Tibial nerve (tissue), 4 donors: Measurements from ENCODE around the gene TOR3A. TPM values are rescaled to one million over a fixed set of nuclear protein-coding genes. Genes with fewer than 3 reads are reported as not detected.
"Not testable (repeated sequence)": the region's sequence is repeated elsewhere in the genome, so short reads cannot be mapped to it uniquely, and the experiment has no call there.

Experiments used
- DNase-seq, 2 donors: peaks; one replicate each; pipeline ENCODE4 v3.0.0-alpha.2; 2019; ENCODE audit warnings: low spot score in 2 of 2
- H3K27ac ChIP-seq, 4 donors: fragments of 200-600 bp; sonication (generic) in 3 of 4; one replicate each; pipeline ENCODE4 v1.5.1; 2017 to 2019; ENCODE audit warnings: mild to moderate bottlenecking in 1 of 4
- H3K27me3 ChIP-seq, 2 donors: fragments of 200-600 bp; sonication (generic) in 1 of 2; one replicate each; pipeline versions ENCODE4 v1.5.1 to v1.6.0; 2017 to 2019
- H3K36me3 ChIP-seq, 3 donors: fragments of 200-600 bp; sonication (generic); one replicate each; pipeline ENCODE4 v1.5.1; 2018 to 2019
- H3K4me1 ChIP-seq, 4 donors: fragments of 200-600 bp; sonication (generic) in 3 of 4; one replicate each; pipeline ENCODE4 v1.5.1; 2017 to 2019
- H3K4me3 ChIP-seq, 4 donors: fragments of 200-600 bp; sonication (generic) in 3 of 4; one replicate each; pipeline ENCODE4 v1.5.1; 2017 to 2019; ENCODE audit warnings: mild to moderate bottlenecking in 1 of 4, moderate library complexity in 1 of 4
- H3K9me3 ChIP-seq, 4 donors: fragments of 200-600 bp; sonication (generic) in 3 of 4; one replicate each; pipeline ENCODE4 v1.5.1; 2017 to 2019
- CTCF ChIP-seq, 5 experiments: fragments of 200-600 bp in 3 of 5; fragments of 450-650 bp in 2 of 5; sonication (generic) in 3 of 5; IDR thresholded peaks; one replicate each; pipeline ENCODE4 v1.5.1; 2016 to 2019; ENCODE audit warnings: antibody characterized with exemption in 5 of 5, mild to moderate bottlenecking in 3 of 5, moderate library complexity in 2 of 5
- EP300 ChIP-seq, 2 donors: sonication (generic); formaldehyde crosslinking; IDR thresholded peaks; one replicate each; pipeline ENCODE4 v1.6.1; 2017; ENCODE audit warnings: antibody characterized with exemption in 2 of 2, mild to moderate bottlenecking in 1 of 2
- POLR2A ChIP-seq, 2 donors: fragments of 450-650 bp; IDR thresholded peaks; one replicate each; pipeline ENCODE4 v1.6.1; 2017; ENCODE audit warnings: antibody characterized with exemption in 2 of 2, mild to moderate bottlenecking in 2 of 2, moderate library complexity in 2 of 2
- WGBS, 2 donors: methylation state at CpG; one replicate each; pipeline ENCODE4 v1.1.5; 2018; 5-methylcytosine and 5-hydroxymethylcytosine counted together
- total RNA-seq, 4 donors: library from RNA; depleted of rRNA; stranded (reverse); fragments of >200 nt; gene quantifications; one replicate each; pipeline ENCODE4 v1.1.0, GENCODE V29; 2016

Gene TOR3A
- total RNA-seq, 4 donors from 2014 or later, result 72.1 to 115 (median 83.3) TPM

DNA sequence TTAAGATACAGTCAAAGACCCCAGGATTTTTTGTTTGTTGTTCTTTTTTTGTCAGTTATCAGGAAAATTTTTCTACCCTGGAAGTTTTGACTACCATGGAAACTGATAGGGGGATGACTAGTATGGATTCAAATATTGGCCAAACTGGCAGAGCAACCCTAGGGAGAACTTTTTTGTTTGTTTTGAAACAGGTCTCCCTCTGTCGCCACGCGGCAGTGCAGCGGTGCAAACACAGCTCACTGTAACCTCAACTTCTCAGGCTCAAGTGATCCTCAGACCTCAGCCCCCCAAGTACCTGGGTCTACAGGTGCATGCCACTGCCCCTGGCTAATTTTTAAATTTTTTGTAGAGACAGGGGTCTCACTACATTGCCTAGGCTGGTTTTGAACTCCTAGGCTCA lies 46.6 kb downstream of the TOR3A start:
- H3K4me3 ChIP-seq, result no peak overlapping the region
- H3K36me3 ChIP-seq, result peaks cover 0 to 37% (median 0%) of the 10 kb centered on the region in 3 donors
- TF ChIP-seq EP300 (IDR thresholded peaks at IDR 0.05) (no peak), CTCF (IDR thresholded peaks at IDR 0.05) (no peak), POLR2A (IDR thresholded peaks at IDR 0.05) (no peak)
- peaks cover 0 to 48% (median 19%) of the 10 kb centered on the region in 4 donors for H3K4me1 ChIP-seq
- H3K27me3 ChIP-seq, result no peaks in the 10 kb centered on the region
- no peaks in the 10 kb centered on the region for H3K9me3 ChIP-seq
- WGBS, 2 donors, result 84 to 95% methylated on average over 4 of the region's 4 CpGs
- DNase-seq, result no peak
- peak overlapping the region in 1 of 4 donors; percentile 74 for H3K27ac ChIP-seq

DNA sequence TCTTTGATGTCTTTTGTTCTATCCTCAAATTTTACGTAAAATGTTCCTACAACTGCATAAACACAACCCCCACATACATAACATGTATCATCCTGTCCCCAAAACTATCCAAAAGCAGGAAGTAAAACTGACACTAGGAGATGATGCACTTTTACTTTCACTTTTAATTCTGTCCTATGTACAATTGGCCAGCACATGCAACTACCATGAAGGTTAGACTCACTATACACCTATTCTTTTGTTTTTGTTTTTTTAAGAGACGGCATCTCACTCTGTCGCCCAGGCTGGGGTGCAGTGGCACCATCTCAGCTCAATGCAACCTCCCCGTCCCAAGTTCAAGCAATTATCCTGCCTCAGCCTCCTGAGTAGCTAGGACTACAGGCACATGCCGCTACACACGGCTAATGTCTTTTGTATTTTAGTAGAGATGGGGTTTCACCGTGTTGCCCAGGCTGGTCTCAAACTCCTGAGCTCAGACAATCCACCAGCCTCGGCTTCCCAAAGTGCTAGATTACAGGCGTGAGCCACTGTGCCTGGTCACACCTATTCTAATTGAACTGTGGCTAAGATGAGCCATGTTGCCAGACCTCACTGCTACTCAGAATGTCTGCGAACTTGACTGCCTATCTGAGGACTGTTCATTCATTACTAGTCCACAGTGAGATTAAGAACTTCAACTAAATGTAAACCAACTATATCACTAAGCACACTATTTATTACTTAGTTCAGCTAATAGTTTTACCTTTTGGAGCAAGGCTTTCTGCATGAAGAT lies 48.0 kb downstream of the TOR3A start:
- Histone ChIP-seq H3K9me3 (no peaks in the 10 kb centered on the region), H3K27me3 (no peaks in the 10 kb centered on the region), H3K27ac (peak overlapping the region; percentile 16 to 80 (median 75)), H3K4me3 (peak overlapping the region in 2 of 4 donors; percentile 20 to 31), H3K36me3 (peaks cover 0 to 24% (median 0%) of the 10 kb centered on the region in 3 donors), H3K4me1 (peaks cover 0 to 48% (median 19%) of the 10 kb centered on the region in 4 donors)
- no peak for DNase-seq
- TF ChIP-seq EP300 (IDR thresholded peaks at IDR 0.05) (peak in 1 of 2 donors; percentile 39), POLR2A (IDR thresholded peaks at IDR 0.05) (no peak), CTCF (IDR thresholded peaks at IDR 0.05) (no peak)
- WGBS, 2 donors, result 70 to 77% methylated on average over 10 of the region's 10 CpGs

DNA sequence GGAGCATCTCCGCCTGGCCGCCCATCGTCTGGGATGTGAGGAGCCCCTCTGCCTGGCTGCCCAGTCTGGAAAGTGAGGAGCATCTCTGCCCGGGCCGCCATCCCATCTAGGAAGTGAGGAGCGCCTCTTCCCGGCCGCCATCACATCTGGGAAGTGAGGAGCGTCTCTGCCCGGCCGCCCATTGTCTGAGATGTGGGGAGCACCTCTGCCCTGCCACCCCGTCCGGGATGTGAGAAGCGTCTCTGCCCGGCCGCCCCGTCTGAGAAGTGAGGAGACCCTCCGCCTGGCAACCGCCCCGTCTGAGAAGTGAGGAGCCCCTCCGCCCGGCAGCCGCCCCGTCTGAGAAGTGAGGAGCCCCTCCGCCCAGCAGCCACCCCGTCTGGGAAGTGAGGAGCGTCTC lies 53.3 kb downstream of the TOR3A start:
- not testable (repeated sequence) for H3K4me3 ChIP-seq, H3K27ac ChIP-seq, DNase-seq, H3K9me3 ChIP-seq, H3K27me3 ChIP-seq
- peaks cover 0 to 41% (median 3%) of the 10 kb centered on the region in 4 donors for H3K4me1 ChIP-seq
- WGBS, 2 donors, result 99 to 100% methylated on average over 4 to 21 of the region's 27 CpGs
- H3K36me3 ChIP-seq, result peaks cover 0 to 16% (median 0%) of the 10 kb centered on the region in 3 donors

GRCh38 chr1:179135707-179136106 lies 53.8 kb downstream of the TOR3A start:
- not testable (repeated sequence) for H3K4me3 ChIP-seq, H3K27me3 ChIP-seq, H3K9me3 ChIP-seq, H3K27ac ChIP-seq, DNase-seq
- Histone ChIP-seq H3K36me3 (peaks cover 0 to 12% (median 0%) of the 10 kb centered on the region in 3 donors), H3K4me1 (peaks cover 0 to 41% (median 5%) of the 10 kb centered on the region in 4 donors)
- WGBS, 2 donors, result no CpG with 5 or more reads among the region's 28 CpGs

- H3K4me1 ChIP-seq, result peaks cover 0 to 55% (median 6%) of the 10 kb centered on the region in 4 donors
- WGBS, 2 donors, result 75 to 88% methylated on average over 5 of the region's 5 CpGs
- DNase-seq, result no peak
- H3K9me3 ChIP-seq, result no peaks in the 10 kb centered on the region
- no peak overlapping the region for H3K4me3 ChIP-seq
- no peak for TF ChIP-seq POLR2A (IDR thresholded peaks at IDR 0.05)
- no peak for TF ChIP-seq CTCF (IDR thresholded peaks at IDR 0.05)
- TF ChIP-seq EP300 (IDR thresholded peaks at IDR 0.05), result no peak
- no peaks in the 10 kb centered on the region for H3K27me3 ChIP-seq
- peaks cover 0 to 7% (median 0%) of the 10 kb centered on the region in 3 donors for H3K36me3 ChIP-seq
- H3K27ac ChIP-seq, result no peak overlapping the region
Observed at GRCh38 chr1:179137617-179138255, 55.9 kb downstream of the TOR3A start.

DNA sequence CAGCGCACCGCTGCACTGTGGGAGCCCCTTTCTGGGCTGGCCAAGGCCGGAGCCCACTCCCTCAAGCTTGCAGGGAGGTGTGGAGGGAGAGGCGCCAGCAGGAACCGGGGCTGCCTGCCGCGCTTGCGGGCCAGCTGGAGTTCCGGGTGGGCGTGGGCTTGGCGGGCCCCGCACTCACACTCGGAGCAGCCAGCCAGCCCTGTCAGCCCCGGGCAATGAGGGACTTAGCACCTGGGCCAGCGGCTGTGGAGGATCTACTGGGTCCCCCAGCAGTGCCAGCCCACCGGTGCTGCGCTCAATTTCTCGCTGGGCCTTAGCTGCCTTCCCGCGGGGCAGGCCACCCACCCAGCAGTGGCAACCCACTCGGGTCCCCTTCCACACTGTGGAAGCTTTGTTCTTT lies 56.9 kb downstream of the TOR3A start:
- 97 to 98% methylated on average over 9 to 20 of the region's 21 CpGs for WGBS, 2 donors

More for the DNA sequence above, 56.9 kb downstream of the TOR3A start:
- H3K27me3 ChIP-seq, DNase-seq, H3K27ac ChIP-seq, H3K36me3 ChIP-seq, H3K9me3 ChIP-seq, H3K4me3 ChIP-seq: not testable (repeated sequence)
- peaks cover 0 to 64% (median 11%) of the 10 kb centered on the region in 4 donors for H3K4me1 ChIP-seq
